Muscle layer of duodenum (tissue), 2 donors: Measurements from ENCODE around the gene CSTF2T.

Source experiments
- H3K27ac ChIP-seq: one replicate; pipeline ENCODE4 v1.7.0; 2013; ENCODE audit warnings: mild to moderate bottlenecking, low read length
- H3K27me3 ChIP-seq: one replicate; pipeline ENCODE4 v1.7.0; 2013; ENCODE audit warnings: low read depth, mild to moderate bottlenecking, control low read depth, low read length
- H3K36me3 ChIP-seq, 2 donors: one replicate each; pipeline ENCODE4 v1.7.0; 2013; ENCODE audit warnings: low read length in 2 of 2, control low read depth in 1 of 2, mild to moderate bottlenecking in 1 of 2; ENCODE audit not compliant: insufficient read depth in 2 of 2, control insufficient read depth in 1 of 2
- H3K4me1 ChIP-seq, 2 donors: one replicate each; pipeline ENCODE4 v1.7.0; 2013; ENCODE audit warnings: low read length in 2 of 2, mild to moderate bottlenecking in 2 of 2, control low read depth in 1 of 2, moderate library complexity in 1 of 2; ENCODE audit not compliant: insufficient read depth in 2 of 2, control insufficient read depth in 1 of 2
- H3K4me3 ChIP-seq, 2 donors: one replicate each; pipeline ENCODE4 v1.7.0; 2013; ENCODE audit warnings: low read length in 2 of 2, low read depth in 1 of 2, mild to moderate bottlenecking in 1 of 2
- H3K9me3 ChIP-seq, 2 donors: one replicate each; pipeline ENCODE4 v1.7.0; 2013; ENCODE audit warnings: low read length in 2 of 2, control low read depth in 1 of 2, mild to moderate bottlenecking in 1 of 2; ENCODE audit not compliant: control insufficient read depth in 1 of 2
- donor health status: healthy.

The CSTF2T gene

GRCh38 chr10:51699475-51700227, at the start of gene CSTF2T:
Gene CSTF2T, minus strand, starts transcription at chr10:51699595. Its CDS starts 46 bp downstream, at chr10:51699549.
- peak within 1 kb of the TSS; percentile 86 to 97 for H3K4me3 ChIP-seq
- H3K4me1 ChIP-seq, result peaks cover 14 to 25% of the 10 kb centered on the region in 2 donors

GRCh38 chr10:51748959-51749358, 49.6 kb upstream of the CSTF2T start:
- H3K27me3 ChIP-seq, result no peaks in the 10 kb centered on the region
- H3K4me3 ChIP-seq, result no peak overlapping the region
- no peak overlapping the region for H3K27ac ChIP-seq
- H3K36me3 ChIP-seq, result no peaks in the 10 kb centered on the region
- H3K4me1 ChIP-seq, result no peaks in the 10 kb centered on the region
- H3K9me3 ChIP-seq, result no peaks in the 10 kb centered on the region

More at GRCh38 chr10:51699475-51700227, at the start of gene CSTF2T:
- Histone ChIP-seq H3K9me3 (no peaks in the 10 kb centered on the region), H3K36me3 (peaks cover 0 to 5% of the 10 kb centered on the region in 2 donors), H3K27me3 (no peaks in the 10 kb centered on the region), H3K27ac (peak within 1 kb of the TSS; percentile 98)

- Histone ChIP-seq H3K36me3 (no peaks in the 10 kb centered on the region), H3K4me3 (no peak overlapping the region), H3K27ac (no peak overlapping the region), H3K27me3 (no peaks in the 10 kb centered on the region), H3K9me3 (no peaks in the 10 kb centered on the region), H3K4me1 (no peaks in the 10 kb centered on the region)
These were observed 47.8 kb upstream of the CSTF2T start for GRCh38 chr10:51747216-51747615.

- H3K9me3 ChIP-seq, result no peaks in the 10 kb centered on the region
These were observed 46.0 kb upstream of the CSTF2T start for GRCh38 chr10:51745397-51745796.

GRCh38 chr10:51744235-51745000, 45.0 kb upstream of the CSTF2T start:
- Histone ChIP-seq H3K9me3 (no peaks in the 10 kb centered on the region), H3K36me3 (no peaks in the 10 kb centered on the region), H3K4me3 (no peak overlapping the region), H3K4me1 (no peaks in the 10 kb centered on the region), H3K27me3 (no peaks in the 10 kb centered on the region), H3K27ac (no peak overlapping the region)

More at GRCh38 chr10:51745397-51745796, 46.0 kb upstream of the CSTF2T start:
- Histone ChIP-seq H3K4me3 (no peak overlapping the region), H3K27ac (no peak overlapping the region), H3K4me1 (no peaks in the 10 kb centered on the region), H3K27me3 (no peaks in the 10 kb centered on the region), H3K36me3 (no peaks in the 10 kb centered on the region)

GRCh38 chr10:51743146-51743545, 43.8 kb upstream of the CSTF2T start:
- Histone ChIP-seq H3K27me3 (no peaks in the 10 kb centered on the region), H3K9me3 (no peaks in the 10 kb centered on the region), H3K36me3 (no peaks in the 10 kb centered on the region), H3K4me1 (no peaks in the 10 kb centered on the region), H3K4me3 (no peak overlapping the region), H3K27ac (no peak overlapping the region)

- H3K4me1 ChIP-seq, result peaks cover 0 to 5% of the 10 kb centered on the region in 2 donors
- H3K27me3 ChIP-seq, result no peaks in the 10 kb centered on the region
- no peak overlapping the region for H3K4me3 ChIP-seq
- no peak overlapping the region for H3K27ac ChIP-seq
- no peaks in the 10 kb centered on the region for H3K36me3 ChIP-seq
- H3K9me3 ChIP-seq, result no peaks in the 10 kb centered on the region
These were observed 33.7 kb upstream of the CSTF2T start for GRCh38 chr10:51733057-51733456.

GRCh38 chr10:51729822-51730555, 30.6 kb upstream of the CSTF2T start:
- Histone ChIP-seq H3K36me3 (no peaks in the 10 kb centered on the region), H3K9me3 (no peaks in the 10 kb centered on the region), H3K4me1 (peaks cover 0 to 4% of the 10 kb centered on the region in 2 donors), H3K4me3 (no peak overlapping the region), H3K27me3 (no peaks in the 10 kb centered on the region), H3K27ac (no peak overlapping the region)

GRCh38 chr10:51724038-51724437, 24.6 kb upstream of the CSTF2T start:
- Histone ChIP-seq H3K36me3 (no peaks in the 10 kb centered on the region), H3K4me3 (no peak overlapping the region)

GRCh38 chr10:51718804-51719291, 19.5 kb upstream of the CSTF2T start:
- Histone ChIP-seq H3K27me3 (no peaks in the 10 kb centered on the region), H3K9me3 (no peaks in the 10 kb centered on the region), H3K4me1 (peaks cover 3 to 7% of the 10 kb centered on the region in 2 donors), H3K4me3 (no peak overlapping the region), H3K36me3 (no peaks in the 10 kb centered on the region), H3K27ac (no peak overlapping the region)

More at GRCh38 chr10:51724038-51724437, 24.6 kb upstream of the CSTF2T start:
- Histone ChIP-seq H3K9me3 (no peaks in the 10 kb centered on the region), H3K27ac (no peak overlapping the region), H3K27me3 (no peaks in the 10 kb centered on the region), H3K4me1 (no peaks in the 10 kb centered on the region)

GRCh38 chr10:51716981-51717380, 17.6 kb upstream of the CSTF2T start:
- no peaks in the 10 kb centered on the region for H3K27me3 ChIP-seq
- H3K9me3 ChIP-seq, result no peaks in the 10 kb centered on the region
- H3K4me1 ChIP-seq, result peaks cover 3 to 7% of the 10 kb centered on the region in 2 donors
- no peak overlapping the region for H3K4me3 ChIP-seq
- no peak overlapping the region for H3K27ac ChIP-seq
- H3K36me3 ChIP-seq, result no peaks in the 10 kb centered on the region
